ENCODE data around the gene CCDC154.
"Not testable (repeated sequence)": the region's sequence is repeated elsewhere in the genome, so short reads cannot be mapped to it uniquely, and the experiment has no call there.

Gene CCDC154

GRCh38 chr16:1441391-1441829 lies 2.9 kb downstream of the CCDC154 start:
- no peak for TF ChIP-seq CTCF (IDR thresholded peaks at IDR 0.05; ENCODE audit: poor library complexity, severe bottlenecking)
- Histone ChIP-seq H3K27ac (ENCODE audit: poor library complexity, severe bottlenecking) (no peak overlapping the region), H3K4me3 (ENCODE audit: severe bottlenecking) (no peak overlapping the region), H3K4me1 (ENCODE audit: insufficient read depth, poor library complexity, severe bottlenecking) (no peaks in the 10 kb centered on the region), H3K27me3 (ENCODE audit: insufficient read depth, poor library complexity, severe bottlenecking) (no peaks in the 10 kb centered on the region), H3K36me3 (ENCODE audit: low read depth) (no peaks in the 10 kb centered on the region), H3K9me3 (ENCODE audit: severe bottlenecking) (no peaks in the 10 kb centered on the region)
- ATAC-seq (ENCODE audit: low read depth) (no peak), DNase-seq (ENCODE audit: low spot score) (no peak)

GRCh38 chr16:1439699-1440074 lies 4.7 kb downstream of the CCDC154 start:
- not testable (repeated sequence) for H3K4me1 ChIP-seq (ENCODE audit: insufficient read depth, poor library complexity, severe bottlenecking); H3K36me3 ChIP-seq (ENCODE audit: low read depth); H3K27ac ChIP-seq (ENCODE audit: poor library complexity, severe bottlenecking); ATAC-seq (ENCODE audit: low read depth); H3K27me3 ChIP-seq (ENCODE audit: insufficient read depth, poor library complexity, severe bottlenecking); H3K4me3 ChIP-seq (ENCODE audit: severe bottlenecking); DNase-seq (ENCODE audit: low spot score); H3K9me3 ChIP-seq (ENCODE audit: severe bottlenecking)

GRCh38 chr16:1439058-1439698 lies 5.2 kb downstream of the CCDC154 start:
- no peak for TF ChIP-seq CTCF (IDR thresholded peaks at IDR 0.05; ENCODE audit: poor library complexity, severe bottlenecking)
- Histone ChIP-seq H3K36me3 (ENCODE audit: low read depth) (no peaks in the 10 kb centered on the region), H3K9me3 (ENCODE audit: severe bottlenecking) (no peaks in the 10 kb centered on the region), H3K4me1 (ENCODE audit: insufficient read depth, poor library complexity, severe bottlenecking) (no peaks in the 10 kb centered on the region), H3K27me3 (ENCODE audit: insufficient read depth, poor library complexity, severe bottlenecking) (no peaks in the 10 kb centered on the region), H3K4me3 (ENCODE audit: severe bottlenecking) (no peak overlapping the region), H3K27ac (ENCODE audit: poor library complexity, severe bottlenecking) (no peak overlapping the region)
- ATAC-seq (ENCODE audit: low read depth) (no peak), DNase-seq (ENCODE audit: low spot score) (no peak)

- TF ChIP-seq CTCF (IDR thresholded peaks at IDR 0.05; ENCODE audit: poor library complexity, severe bottlenecking), result no peak
- no peaks in the 10 kb centered on the region for H3K36me3 ChIP-seq (ENCODE audit: low read depth)
- ATAC-seq (ENCODE audit: low read depth), result no peak
- H3K9me3 ChIP-seq (ENCODE audit: severe bottlenecking), result no peaks in the 10 kb centered on the region
- no peaks in the 10 kb centered on the region for H3K27me3 ChIP-seq (ENCODE audit: insufficient read depth, poor library complexity, severe bottlenecking)
- no peak overlapping the region for H3K27ac ChIP-seq (ENCODE audit: poor library complexity, severe bottlenecking)
- H3K4me1 ChIP-seq (ENCODE audit: insufficient read depth, poor library complexity, severe bottlenecking), result no peaks in the 10 kb centered on the region
- H3K4me3 ChIP-seq (ENCODE audit: severe bottlenecking), result no peak overlapping the region
- DNase-seq (ENCODE audit: low spot score), result no peak
Measured at GRCh38 chr16:1438229-1439057, 5.9 kb downstream of the CCDC154 start.

- H3K9me3 ChIP-seq (ENCODE audit: severe bottlenecking), result no peaks in the 10 kb centered on the region
- DNase-seq (ENCODE audit: low spot score) (no peak), ATAC-seq (ENCODE audit: low read depth) (no peak)
- no peaks in the 10 kb centered on the region for H3K27me3 ChIP-seq (ENCODE audit: insufficient read depth, poor library complexity, severe bottlenecking)
- no peaks in the 10 kb centered on the region for H3K36me3 ChIP-seq (ENCODE audit: low read depth)
- TF ChIP-seq CTCF (IDR thresholded peaks at IDR 0.05; ENCODE audit: poor library complexity, severe bottlenecking), result no peak
- no peak overlapping the region for H3K4me3 ChIP-seq (ENCODE audit: severe bottlenecking)
- H3K4me1 ChIP-seq (ENCODE audit: insufficient read depth, poor library complexity, severe bottlenecking), result no peaks in the 10 kb centered on the region
- no peak overlapping the region for H3K27ac ChIP-seq (ENCODE audit: poor library complexity, severe bottlenecking)
Measured at GRCh38 chr16:1437606-1438005, 6.8 kb downstream of the CCDC154 start.
